Right cardiac atrium (tissue), 5 donors: ENCODE data around the gene KRTAP5-6. TPM values are rescaled to one million over a fixed set of nuclear protein-coding genes. Genes with fewer than 3 reads are reported as not detected.

Experiments
- ATAC-seq, 2 donors: fragments of 200-7000 bp; cut with Tn5 transposase; one replicate each; pipeline versions ENCODE4 v1.8.0 to v1.9.1; 2020; ENCODE audit warnings: moderate library complexity in 2 of 2, mild to moderate bottlenecking in 1 of 2
- DNase-seq, 3 donors: peaks; one replicate each; pipeline ENCODE4 v3.0.0-alpha.2; 2020
- H3K27ac ChIP-seq: one replicate; pipeline ENCODE4 v1.5.1; 2013; ENCODE audit warnings: mild to moderate bottlenecking, low read length, control low read depth, moderate library complexity
- H3K27me3 ChIP-seq: one replicate; pipeline ENCODE4 v1.6.1; 2013; ENCODE audit not compliant: control insufficient read depth, insufficient read depth
- H3K4me1 ChIP-seq: one replicate; pipeline ENCODE4 v1.6.1; 2013; ENCODE audit warnings: low read length; ENCODE audit not compliant: control insufficient read depth, insufficient read depth
- H3K4me3 ChIP-seq: one replicate; pipeline ENCODE4 v1.5.1; 2013; ENCODE audit warnings: low read length, control low read depth
- H3K9me3 ChIP-seq: one replicate; pipeline ENCODE4 v1.6.1; 2013; ENCODE audit warnings: low read length; ENCODE audit not compliant: control insufficient read depth
- WGBS: extraction: QIAGEN DNeasy Blood & Tissue Kit; methylation state at CpG from one replicate; pipeline ENCODE4 v1.1.7; 2013; 5-methylcytosine and 5-hydroxymethylcytosine counted together
- intact Hi-C, 4 donors: fragments of 100-400 bp; cut with DNase I; formaldehyde crosslinking; loops; one replicate each; pipeline versions ENCODE4 v1.11.0 to v1.14.0; 2022 to 2023
- polyA plus RNA-seq: library from polyadenylated mRNA; stranded (reverse); fragments of 200-250 nt; gene quantifications from one replicate; pipeline ENCODE4 v1.2.3, GENCODE V29; 2013
- total RNA-seq, 4 donors: library from RNA; stranded (reverse); fragmentation: NEBNext Ultra II Directional; extraction: Animal tissue kit (Norgen Biotek cat#: 25700); gene quantifications; one replicate each; pipeline ENCODE4 v1.2.1, GENCODE V29; 2021
- donor health status: healthy with polysubstance abuse.
- donor health status: DM: no; HTN: yes; CAD: no.
- donor health status: DM: no; HTN: no; CAD: no.
- donor health status: DM: no; HTN: yes; CAD: no; lungs with severe emphysema.
- donor health status: DM: yes; HTN: yes; CAD: no.

Gene KRTAP5-6
- total and polyA plus RNA-seq, 5 donors: not detected

DNA sequence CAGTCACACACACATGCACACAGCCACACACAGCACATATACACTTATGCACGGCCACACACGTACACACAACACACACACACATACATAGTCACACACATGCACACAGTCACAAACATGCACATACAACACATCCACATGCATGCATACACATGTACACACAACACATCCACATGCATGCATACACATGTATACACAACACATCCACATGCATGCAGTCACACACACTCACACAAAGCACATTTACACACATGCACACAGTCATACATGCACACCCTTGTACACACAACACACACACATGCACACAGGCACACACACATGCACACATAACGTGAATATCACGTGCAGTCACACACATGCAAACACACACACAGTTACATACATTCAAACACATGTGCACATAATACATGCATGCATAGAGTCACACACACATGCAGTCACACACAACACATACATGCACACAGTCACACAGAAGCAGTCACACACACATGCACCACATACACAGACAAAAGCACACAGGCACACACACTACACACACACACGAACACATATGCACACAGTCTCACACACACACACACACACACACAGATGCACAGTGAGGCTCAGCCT lies 34.6 kb downstream of the KRTAP5-6 start:
- no peaks in the 10 kb centered on the region for H3K27me3 ChIP-seq
- H3K27ac ChIP-seq: no peak overlapping the region
- DNase-seq (no peak), ATAC-seq (no peak)
- no peaks in the 10 kb centered on the region for H3K9me3 ChIP-seq
- no peaks in the 10 kb centered on the region for H3K4me1 ChIP-seq
- no peak overlapping the region for H3K4me3 ChIP-seq
- 88% methylated on average over 5 of the region's 5 CpGs for WGBS
- intact Hi-C loops: no loop called here

GRCh38 chr11:1732418-1733008 lies 35.5 kb downstream of the KRTAP5-6 start:
- Histone ChIP-seq H3K4me3 (no peak overlapping the region), H3K27me3 (no peaks in the 10 kb centered on the region), H3K9me3 (peaks cover 2% of the 10 kb centered on the region), H3K4me1 (no peaks in the 10 kb centered on the region), H3K27ac (no peak overlapping the region)
- WGBS: 38% methylated on average over 13 of the region's 13 CpGs
- intact Hi-C loops: no loop called here
- DNase-seq (no peak), ATAC-seq (no peak)

DNA sequence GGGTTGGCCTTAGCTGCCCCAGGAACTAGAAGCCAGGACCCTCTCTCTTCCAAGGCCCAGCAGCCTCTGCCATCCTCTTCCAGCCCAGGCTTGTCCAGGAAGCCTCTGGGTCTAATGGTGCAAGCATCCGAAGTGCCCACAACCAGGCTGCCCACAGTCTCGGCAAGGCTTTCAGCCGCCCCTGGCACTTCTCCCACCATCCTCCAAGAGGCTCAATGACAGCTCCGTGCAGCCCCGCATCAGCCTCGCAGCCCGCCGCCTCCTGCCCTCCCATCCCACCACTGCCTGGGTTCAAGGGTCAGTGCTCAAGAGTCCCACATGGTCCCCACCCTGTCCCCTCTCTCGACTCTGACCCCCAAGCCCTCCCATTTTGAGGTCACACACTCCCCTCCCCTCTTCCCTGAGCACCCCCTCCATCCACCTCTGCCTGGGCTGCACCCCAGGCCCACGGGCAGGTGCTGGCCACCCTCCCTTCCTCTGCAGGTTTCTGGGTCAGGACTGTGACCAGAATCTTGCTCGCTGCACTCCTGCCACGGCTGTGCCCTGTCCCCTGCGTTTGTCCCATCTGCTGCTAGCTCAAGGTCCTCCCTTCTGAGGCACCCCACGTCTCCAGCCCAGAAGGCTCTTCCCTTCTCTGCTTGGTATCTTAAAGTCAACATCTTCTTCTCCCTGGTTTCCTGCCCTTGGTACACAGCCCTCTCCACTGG lies 36.2 kb downstream of the KRTAP5-6 start:
- Histone ChIP-seq H3K4me1 (no peaks in the 10 kb centered on the region), H3K9me3 (peaks cover 2% of the 10 kb centered on the region), H3K27me3 (no peaks in the 10 kb centered on the region), H3K27ac (no peak overlapping the region), H3K4me3 (no peak overlapping the region)
- peak in 1 of 2 donors; percentile 7 for ATAC-seq
- DNase-seq: no peak
- intact Hi-C loops: no loop called here
- WGBS: 72% methylated on average over 14 of the region's 14 CpGs

DNA sequence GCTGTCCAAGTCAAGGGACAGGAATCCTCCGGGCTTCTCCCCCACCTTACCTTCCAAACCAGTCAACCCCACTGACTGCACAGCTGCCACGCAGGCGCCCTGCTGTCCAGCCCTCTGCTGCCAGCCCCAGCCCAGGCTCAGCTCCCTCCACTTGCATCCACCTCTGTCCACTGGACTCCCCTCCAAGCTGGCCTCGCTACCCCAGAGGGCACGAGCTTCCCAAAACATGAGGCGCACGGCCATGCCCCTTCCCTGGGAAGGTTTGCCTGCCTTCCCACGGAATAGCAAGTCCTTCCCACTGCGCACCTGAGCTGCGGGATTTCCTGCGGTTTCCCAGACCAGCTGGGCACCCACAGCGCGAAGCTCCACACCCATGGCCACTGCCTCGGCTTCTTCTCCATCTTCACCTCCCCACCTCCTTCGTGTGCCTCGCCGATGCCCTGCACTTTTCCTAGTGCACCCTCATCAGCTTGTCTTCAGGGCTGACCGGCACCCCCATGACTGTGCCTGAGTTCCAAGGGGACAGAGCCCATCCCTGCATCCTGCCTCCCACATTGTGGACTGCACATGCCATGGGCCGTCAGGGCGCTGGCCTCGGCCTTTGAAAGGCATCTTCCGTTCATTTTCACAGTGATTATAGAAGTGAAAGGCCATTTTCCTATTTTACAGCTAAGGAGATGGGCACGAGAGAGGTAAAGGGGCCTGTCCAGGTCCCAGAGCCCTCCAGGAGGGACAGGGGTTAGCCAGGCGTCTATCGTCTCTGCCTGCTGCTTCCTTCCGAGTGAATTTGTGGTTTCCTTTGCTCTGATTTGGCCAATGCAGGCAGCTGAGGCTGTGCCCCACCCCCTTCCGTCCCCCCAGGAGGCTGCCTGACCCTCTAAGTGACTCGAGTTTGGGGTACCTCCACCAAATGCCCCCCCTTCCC lies 37.0 kb downstream of the KRTAP5-6 start:
- DNase-seq (no peak), ATAC-seq (no peak)
- WGBS: 69% methylated on average over 28 of the region's 28 CpGs
- no peaks in the 10 kb centered on the region for H3K4me1 ChIP-seq
- no peak overlapping the region for H3K4me3 ChIP-seq
- no peak overlapping the region for H3K27ac ChIP-seq
- H3K27me3 ChIP-seq: no peaks in the 10 kb centered on the region
- intact Hi-C loops: no loop called here
- peaks cover 2% of the 10 kb centered on the region for H3K9me3 ChIP-seq

- Histone ChIP-seq H3K4me1 (no peaks in the 10 kb centered on the region), H3K27ac (no peak overlapping the region), H3K27me3 (no peaks in the 10 kb centered on the region), H3K4me3 (no peak overlapping the region), H3K9me3 (peaks cover 2% of the 10 kb centered on the region)
- DNase-seq (no peak), ATAC-seq (no peak)
- 57% methylated on average over 10 of the region's 10 CpGs for WGBS
- intact Hi-C loops: no loop called here
Observed at GRCh38 chr11:1734641-1735081, 37.7 kb downstream of the KRTAP5-6 start.

- 76% methylated on average over 16 of the region's 16 CpGs for WGBS
- Histone ChIP-seq H3K9me3 (peaks cover 2% of the 10 kb centered on the region), H3K27ac (no peak overlapping the region), H3K4me1 (no peaks in the 10 kb centered on the region), H3K27me3 (no peaks in the 10 kb centered on the region), H3K4me3 (no peak overlapping the region)
- no peak for ATAC-seq
- DNase-seq: no peak
- intact Hi-C loops: no loop called here
Observed at GRCh38 chr11:1735271-1735670, 38.3 kb downstream of the KRTAP5-6 start.

DNA sequence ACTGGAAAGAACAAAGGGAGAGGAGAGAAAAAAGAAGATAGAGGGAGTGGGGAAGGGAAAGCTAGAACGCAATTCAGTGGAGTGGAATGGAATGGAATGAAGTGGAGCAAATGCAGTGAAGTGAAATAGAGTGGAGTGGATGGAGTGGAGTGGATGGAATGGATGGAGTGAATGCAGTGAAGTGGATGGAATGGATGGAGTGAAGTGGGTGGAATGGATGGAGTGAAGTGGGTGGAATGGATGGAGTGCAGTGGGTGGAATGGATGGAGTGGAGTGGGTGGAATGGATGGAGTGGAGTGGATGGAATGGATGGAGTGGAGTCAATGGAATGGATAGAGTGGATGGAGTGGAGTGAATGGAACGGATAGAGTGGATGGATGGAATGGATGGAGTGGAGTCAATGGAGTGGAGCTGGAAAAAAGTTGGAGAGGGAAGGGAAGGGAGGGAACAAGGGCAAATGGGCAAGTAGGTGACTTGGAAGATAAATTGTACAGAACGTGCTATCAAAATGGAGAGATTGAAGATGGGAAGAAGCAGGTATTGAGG lies 39.5 kb downstream of the KRTAP5-6 start:
- WGBS: 64% methylated on average over 3 of the region's 3 CpGs
- Histone ChIP-seq H3K27me3 (no peaks in the 10 kb centered on the region), H3K27ac (no peak overlapping the region), H3K9me3 (peaks cover 2% of the 10 kb centered on the region), H3K4me1 (no peaks in the 10 kb centered on the region), H3K4me3 (no peak overlapping the region)
- ATAC-seq (no peak), DNase-seq (no peak)
- intact Hi-C loops: no loop called here

GRCh38 chr11:1737080-1737757 lies 40.2 kb downstream of the KRTAP5-6 start:
- no peaks in the 10 kb centered on the region for H3K27me3 ChIP-seq
- no peak for DNase-seq
- intact Hi-C loops: no loop called here
- 83% methylated on average over 6 of the region's 6 CpGs for whole genome bisulfite sequencing
- H3K27ac ChIP-seq: no peak overlapping the region
- no peak overlapping the region for H3K4me3 ChIP-seq
- no peaks in the 10 kb centered on the region for H3K4me1 ChIP-seq
- H3K9me3 ChIP-seq: peaks cover 2% of the 10 kb centered on the region
- ATAC-seq: no peak

GRCh38 chr11:1738380-1738779 lies 41.4 kb downstream of the KRTAP5-6 start:
- H3K4me1 ChIP-seq: no peaks in the 10 kb centered on the region
- H3K4me3 ChIP-seq: no peak overlapping the region
- DNase-seq: no peak
- ATAC-seq: no peak
- 92% methylated on average over 10 of the region's 10 CpGs for WGBS
- no peak overlapping the region for H3K27ac ChIP-seq
- peaks cover 2% of the 10 kb centered on the region for H3K9me3 ChIP-seq
- intact Hi-C loops: no loop called here
- H3K27me3 ChIP-seq: no peaks in the 10 kb centered on the region

DNA sequence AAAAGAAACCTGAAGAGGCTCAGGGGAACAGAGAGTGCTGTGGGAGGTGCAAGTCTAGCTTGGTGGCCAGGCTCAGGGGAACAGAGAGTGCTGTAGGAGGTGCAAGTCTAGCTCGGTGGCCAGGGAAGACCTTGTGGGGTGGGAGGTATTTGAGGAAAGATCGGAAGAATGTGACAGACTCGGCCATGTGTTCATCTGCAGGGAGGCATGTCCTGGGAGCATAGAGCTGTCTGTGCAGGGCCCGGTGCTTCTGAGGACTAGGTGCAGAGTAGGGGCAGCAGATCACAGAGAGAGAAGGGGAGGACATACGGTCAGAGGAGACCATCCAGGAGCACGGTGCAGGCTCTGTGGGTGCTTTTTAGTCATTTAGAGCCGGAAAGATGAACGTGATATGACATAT lies 42.6 kb downstream of the KRTAP5-6 start:
- H3K4me3 ChIP-seq: no peak overlapping the region
- H3K9me3 ChIP-seq: peaks cover 2% of the 10 kb centered on the region
- no peaks in the 10 kb centered on the region for H3K27me3 ChIP-seq
- DNase-seq (no peak), ATAC-seq (no peak)
- no peak overlapping the region for H3K27ac ChIP-seq
- no peaks in the 10 kb centered on the region for H3K4me1 ChIP-seq
- intact Hi-C loops: no loop called here
- 73% methylated on average over 8 of the region's 8 CpGs for WGBS
